K562 (cell line): ENCODE results near the gene SYNJ2. TPM values are rescaled to one million over a fixed set of nuclear protein-coding genes. Genes with fewer than 3 reads are reported as not detected.

Experiments used
- CREM ChIP-seq: IDR thresholded peaks from 2 replicates; pipeline ENCODE4 v1.6.1; 2014; ENCODE audit warnings: antibody characterized with exemption, low read depth
- CTCFL ChIP-seq: IDR thresholded peaks from 2 replicates; pipeline ENCODE4 v1.6.1; 2011; ENCODE audit warnings: borderline replicate concordance, low read depth, mild to moderate bottlenecking, moderate library complexity, low read length; ENCODE audit not compliant: insufficient read depth, poor library complexity, severe bottlenecking
- E2F6 ChIP-seq, 2 experiments: IDR thresholded peaks; 2 replicates each; pipeline ENCODE4 v1.6.1; 2011; ENCODE audit warnings: borderline replicate concordance in 1 of 2, control low read depth in 1 of 2, low read depth in 1 of 2, low read length in 1 of 2, mild to moderate bottlenecking in 1 of 2, mixed read lengths in 1 of 2, moderate library complexity in 1 of 2; ENCODE audit not compliant: insufficient read depth in 1 of 2, insufficient read length in 1 of 2, poor library complexity in 1 of 2, severe bottlenecking in 1 of 2; ENCODE audit errors: extremely low read depth in 1 of 2
- EZH2 ChIP-seq: IDR thresholded peaks from 2 replicates; pipeline ENCODE4 v1.6.1; 2012; ENCODE audit warnings: low read depth, mild to moderate bottlenecking, inconsistent platforms, low read length, borderline replicate concordance
- FUS ChIP-seq: fragments of 200-400 bp; formaldehyde crosslinking; optimal IDR thresholded peaks from 2 replicates; pipeline ENCODE3; 2017; ENCODE audit warnings: low read depth, low read length
- HDAC2 ChIP-seq: fragments of 450-650 bp; IDR thresholded peaks from 2 replicates; pipeline ENCODE4 v1.6.1; 2016; ENCODE audit warnings: mild to moderate bottlenecking
- HIVEP1 ChIP-seq: fragments of 250-450 bp; sonication (Bioruptor Pico); IDR thresholded peaks from 2 replicates; pipeline ENCODE4 v1.4.0; 2020; ENCODE audit warnings: mild to moderate bottlenecking
- NR0B1 ChIP-seq: fragments of 450-650 bp; IDR thresholded peaks from one replicate; pipeline ENCODE4 v1.6.1; 2018; ENCODE audit warnings: mild to moderate bottlenecking, moderate library complexity; ENCODE audit not compliant: partially characterized antibody
- SMARCA5 ChIP-seq: fragments of 450-650 bp; IDR thresholded peaks from 2 replicates; pipeline ENCODE4 v1.6.1; 2016
- polyA plus RNA-seq, 8 experiments: library from polyadenylated mRNA; depleted of rRNA in 4 of 8; stranded (reverse) in 5 of 8; unstranded in 3 of 8; fragments of >200 nt; fragmentation: Nextera tagmentation in 2 of 8; fragmentation: Illumina TruSeq in 1 of 8; extraction: Ambion mirVana in 2 of 8; extraction: Trizol in 1 of 8; gene quantifications; 2 replicates each; pipeline versions ENCODE4 v1.2.1 to v1.2.3, GENCODE V29; 2011 to 2014; ENCODE audit warnings: inconsistent platforms in 1 of 8, missing spikeins in 1 of 8
- total RNA-seq, 7 experiments: library from RNA; depleted of rRNA in 6 of 7; stranded (reverse); fragments of >200 nt in 6 of 7; fragmentation: Illumina TruSeq in 2 of 7; extraction: Trizol in 2 of 7; gene quantifications; 2 replicates each; pipeline versions ENCODE4 v1.2.1 to v1.2.3, GENCODE V29; 2011 to 2021; ENCODE audit warnings: low replicate concordance in 1 of 7

Gene SYNJ2
- total and polyA plus RNA-seq, 9 of the 15 experiments (the other 6 are each of a cell fraction or from before 2014, with no cell fraction given), result 3.0 to 27.7 (median 17.8) TPM

- TF ChIP-seq SMARCA5 (peak; percentile 90), NR0B1 (no peak), FUS (no peak), CREM (peak; percentile 52), HIVEP1 (CRISPR knock-in tag) (no peak), EZH2 (no peak), HDAC2 (0 out of 2 replicates have a peak, but pooled peaks have one; percentile 25), CTCFL (peak; percentile 86), E2F6 (IDR thresholded peaks at IDR 0.05; ENCODE audit: borderline replicate concordance in 1 of 2, extremely low read depth in 1 of 2, insufficient read depth in 1 of 2, insufficient read length in 1 of 2, low read depth in 1 of 2, low read length in 1 of 2, poor library complexity in 1 of 2, severe bottlenecking in 1 of 2) (peak in 1 of 2 experiments; percentile 33)
Observed at GRCh38 chr6:158026054-158026900, 44.6 kb downstream of the SYNJ2 start (continued).
